Measurements from ENCODE around the gene OCA2. TPM values are rescaled to one million over a fixed set of nuclear protein-coding genes. Genes with fewer than 3 reads are reported as not detected.

The OCA2 gene
- total and polyA plus RNA-seq, 4 donors, result 0.49 to 23.0 (median 2.3) TPM

GRCh38 chr15:28022961-28023360 is 76.2 kb downstream of the OCA2 start:
- ATAC-seq (ENCODE audit: insufficient read depth, low FRiP score), result no peak
- H3K36me3 ChIP-seq (ENCODE audit: control insufficient read depth in 4 of 4, insufficient read depth in 4 of 4, low read length in 4 of 4), result peaks cover 0 to 8% (median 3%) of the 10 kb centered on the region in 4 donors

GRCh38 chr15:28022181-28022580 is 76.9 kb downstream of the OCA2 start:
- H3K4me3 ChIP-seq, result no peak overlapping the region
- H3K27ac ChIP-seq (ENCODE audit: low read depth in 1 of 2, low read length in 1 of 2), result no peak overlapping the region
- TF ChIP-seq CTCF (IDR thresholded peaks at IDR 0.05; ENCODE audit: control extremely low read depth, extremely low read depth), result no peak
- H3K9me3 ChIP-seq (ENCODE audit: control insufficient read depth in 4 of 4, insufficient read depth in 3 of 4, low read length in 3 of 4), result peaks cover 0 to 1% (median 0%) of the 10 kb centered on the region in 4 donors
- WGBS, 2 donors, result 68 to 77% methylated on average over 12 to 13 of the region's 13 CpGs
- DNase-seq, result peak in 2 of 3 donors; percentile 15 to 22
- H3K27me3 ChIP-seq (ENCODE audit: control insufficient read depth in 3 of 3, insufficient read depth in 3 of 3, low read length in 2 of 3), result no peaks in the 10 kb centered on the region
- peaks cover 0 to 7% (median 2%) of the 10 kb centered on the region in 4 donors for H3K36me3 ChIP-seq (ENCODE audit: control insufficient read depth in 4 of 4, insufficient read depth in 4 of 4, low read length in 4 of 4)
- H3K4me1 ChIP-seq (ENCODE audit: control insufficient read depth in 5 of 5, insufficient read depth in 5 of 5, low read length in 5 of 5), result peaks cover 0 to 38% (median 12%) of the 10 kb centered on the region in 5 donors
- no peak overlapping the region for H3K9ac ChIP-seq (ENCODE audit: insufficient read depth in 1 of 2, low read length in 2 of 2)
- no peak for ATAC-seq (ENCODE audit: insufficient read depth, low FRiP score)

More at GRCh38 chr15:28022961-28023360, 76.2 kb downstream of the OCA2 start:
- 80 to 86% methylated on average over 2 of the region's 2 CpGs for WGBS, 2 donors
- Histone ChIP-seq H3K9ac (ENCODE audit: insufficient read depth in 1 of 2, low read length in 2 of 2) (no peak overlapping the region), H3K4me3 (no peak overlapping the region), H3K27me3 (ENCODE audit: control insufficient read depth in 3 of 3, insufficient read depth in 3 of 3, low read length in 2 of 3) (no peaks in the 10 kb centered on the region), H3K27ac (ENCODE audit: low read depth in 1 of 2, low read length in 1 of 2) (no peak overlapping the region), H3K4me1 (ENCODE audit: control insufficient read depth in 5 of 5, insufficient read depth in 5 of 5, low read length in 5 of 5) (peaks cover 0 to 38% (median 12%) of the 10 kb centered on the region in 5 donors), H3K9me3 (ENCODE audit: control insufficient read depth in 4 of 4, insufficient read depth in 3 of 4, low read length in 3 of 4) (peaks cover 0 to 1% (median 0%) of the 10 kb centered on the region in 4 donors)
- no peak for TF ChIP-seq CTCF (IDR thresholded peaks at IDR 0.05; ENCODE audit: control extremely low read depth, extremely low read depth)
- DNase-seq, result no peak

GRCh38 chr15:28021281-28022039 is 77.7 kb downstream of the OCA2 start:
- ATAC-seq (ENCODE audit: insufficient read depth, low FRiP score) (peak; percentile 22), DNase-seq (peak; percentile 89 to 93 (median 92))
- Histone ChIP-seq H3K4me1 (ENCODE audit: control insufficient read depth in 5 of 5, insufficient read depth in 5 of 5, low read length in 5 of 5) (peaks cover 0 to 38% (median 12%) of the 10 kb centered on the region in 5 donors), H3K9ac (ENCODE audit: insufficient read depth in 1 of 2, low read length in 2 of 2) (no peak overlapping the region), H3K36me3 (ENCODE audit: control insufficient read depth in 4 of 4, insufficient read depth in 4 of 4, low read length in 4 of 4) (peaks cover 0 to 7% (median 2%) of the 10 kb centered on the region in 4 donors), H3K27ac (ENCODE audit: low read depth in 1 of 2, low read length in 1 of 2) (no peak overlapping the region), H3K27me3 (ENCODE audit: control insufficient read depth in 3 of 3, insufficient read depth in 3 of 3, low read length in 2 of 3) (no peaks in the 10 kb centered on the region), H3K4me3 (no peak overlapping the region), H3K9me3 (ENCODE audit: control insufficient read depth in 4 of 4, insufficient read depth in 3 of 4, low read length in 3 of 4) (peaks cover 0 to 1% (median 0%) of the 10 kb centered on the region in 4 donors)
- TF ChIP-seq CTCF (IDR thresholded peaks at IDR 0.05; ENCODE audit: control extremely low read depth, extremely low read depth), result no peak
- 42 to 51% methylated on average over 17 of the region's 17 CpGs for WGBS, 2 donors

Measured in lung (tissue), 12 donors.